ENCODE data around the gene ARHGAP4. TPM values are rescaled to one million over a fixed set of nuclear protein-coding genes. Genes with fewer than 3 reads are reported as not detected.

ARHGAP4 gene
- total RNA-seq, 4 donors from 2014 or later: 2.6 to 10.7 (median 4.4) TPM

DNA sequence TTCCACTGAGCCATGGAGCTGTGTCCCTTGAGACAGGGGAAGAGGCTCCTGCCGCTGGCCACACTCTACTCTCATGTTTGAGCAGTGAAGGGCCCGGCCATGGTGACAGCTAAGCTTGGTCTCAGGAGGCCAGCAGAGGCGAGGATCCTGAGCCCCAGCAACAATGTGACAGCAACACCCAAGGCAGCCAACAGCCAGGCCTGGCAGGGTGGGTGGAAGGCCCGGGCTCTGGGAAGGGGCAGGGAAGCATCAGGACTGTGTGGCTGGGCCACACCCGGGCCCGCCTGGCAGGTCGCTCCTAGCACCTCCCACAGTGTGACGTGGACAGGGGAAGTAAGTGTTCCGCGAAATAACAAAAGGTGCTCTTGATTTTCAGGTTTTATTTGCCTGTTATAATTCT lies 64.9 kb downstream of the ARHGAP4 start:
- Histone ChIP-seq H3K36me3 (no peaks in the 10 kb centered on the region), H3K4me3 (no peak overlapping the region), H3K27me3 (peaks cover 0 to 4% (median 0%) of the 10 kb centered on the region in 3 donors), H3K9me3 (no peaks in the 10 kb centered on the region), H3K27ac (no peak overlapping the region), H3K4me1 (no peaks in the 10 kb centered on the region)
- intact Hi-C loops (cut with DNase I; ENCODE audit: low total_unique reads): no loop called here
- DNase-seq (no peak), ATAC-seq (no peak)
- in situ Hi-C loops (cut with MboI; ENCODE audit: low sequenced_read_pairs in 4 of 4): no loop called here
- TF ChIP-seq, protein P1, sequence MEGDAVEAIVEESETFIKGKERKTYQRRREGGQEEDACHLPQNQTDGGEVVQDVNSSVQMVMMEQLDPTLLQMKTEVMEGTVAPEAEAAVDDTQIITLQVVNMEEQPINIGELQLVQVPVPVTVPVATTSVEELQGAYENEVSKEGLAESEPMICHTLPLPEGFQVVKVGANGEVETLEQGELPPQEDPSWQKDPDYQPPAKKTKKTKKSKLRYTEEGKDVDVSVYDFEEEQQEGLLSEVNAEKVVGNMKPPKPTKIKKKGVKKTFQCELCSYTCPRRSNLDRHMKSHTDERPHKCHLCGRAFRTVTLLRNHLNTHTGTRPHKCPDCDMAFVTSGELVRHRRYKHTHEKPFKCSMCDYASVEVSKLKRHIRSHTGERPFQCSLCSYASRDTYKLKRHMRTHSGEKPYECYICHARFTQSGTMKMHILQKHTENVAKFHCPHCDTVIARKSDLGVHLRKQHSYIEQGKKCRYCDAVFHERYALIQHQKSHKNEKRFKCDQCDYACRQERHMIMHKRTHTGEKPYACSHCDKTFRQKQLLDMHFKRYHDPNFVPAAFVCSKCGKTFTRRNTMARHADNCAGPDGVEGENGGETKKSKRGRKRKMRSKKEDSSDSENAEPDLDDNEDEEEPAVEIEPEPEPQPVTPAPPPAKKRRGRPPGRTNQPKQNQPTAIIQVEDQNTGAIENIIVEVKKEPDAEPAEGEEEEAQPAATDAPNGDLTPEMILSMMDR (IDR thresholded peaks at IDR 0.05 in 4 of 5, conservative IDR thresholded peaks at IDR 0.05 in 1 of 5): no peak
- TF ChIP-seq POLR2A (IDR thresholded peaks at IDR 0.05): no peak

Other genes with a start within 250 kb of the ARHGAP4 start
- 10 to 100 TPM; 40.1 to 78.1 (median 45.0) TPM for gene SLC6A8, start 238.3 kb downstream of the ARHGAP4 start, total RNA-seq
- 10 to 100 TPM; 41.5 to 91.9 (median 48.3) TPM for gene BCAP31, start 201.9 kb downstream of the ARHGAP4 start, total RNA-seq
- 10 to 100 TPM; 19.9 to 54.6 (median 34.5) TPM for gene ABCD1, start 201.4 kb downstream of the ARHGAP4 start, total RNA-seq
- 1 to 10 TPM in 1 of 4 donors, under 1 TPM in 3; 0.10 to 1.1 (median 0.13) TPM for gene PLXNB3, start 162.0 kb downstream of the ARHGAP4 start, total RNA-seq
- 10 to 100 TPM; 30.3 to 39.9 (median 33.8) TPM for gene SRPK3, start 145.2 kb downstream of the ARHGAP4 start, total RNA-seq
- 10 to 100 TPM; 79.8 to 92.7 (median 86.4) TPM for gene IDH3G, start 131.9 kb downstream of the ARHGAP4 start, total RNA-seq
- 100 to 1,000 TPM in 2 of 4 donors, 10 to 100 TPM in 2; 73.9 to 111 (median 93.4) TPM for gene SSR4, start 131.6 kb downstream of the ARHGAP4 start, total RNA-seq
- gene PDZD4, start 95.7 kb downstream of the ARHGAP4 start, total RNA-seq: 1 to 10 TPM in 2 of 4 donors, under 1 TPM in 2; 0.59 to 2.2 (median 1.4) TPM
- gene L1CAM, start 40.1 kb downstream of the ARHGAP4 start, total RNA-seq: under 1 TPM; 0.05 to 0.62 (median 0.48) TPM
- gene AVPR2, start 21.6 kb downstream of the ARHGAP4 start, total RNA-seq: 1 to 10 TPM; 1.5 to 3.8 (median 2.0) TPM
- gene NAA10, start 8.8 kb upstream of the ARHGAP4 start, total RNA-seq: 100 to 1,000 TPM in 2 of 4 donors, 10 to 100 TPM in 2; 76.3 to 175 (median 111) TPM
- gene RENBP, start 18.4 kb upstream of the ARHGAP4 start, total RNA-seq: 1 to 10 TPM; 1.8 to 2.6 (median 2.0) TPM
- gene HCFC1, start 45.6 kb upstream of the ARHGAP4 start, total RNA-seq: 10 to 100 TPM; 15.9 to 56.4 (median 51.8) TPM
- 1 to 10 TPM; 1.3 to 8.6 (median 3.8) TPM for gene TMEM187, start 46.5 kb upstream of the ARHGAP4 start, total RNA-seq
- 100 to 1,000 TPM in 3 of 4 donors, 10 to 100 TPM in 1; 73.9 to 157 (median 115) TPM for gene IRAK1, start 93.6 kb upstream of the ARHGAP4 start, total RNA-seq
- 10 to 100 TPM; 39.0 to 63.2 (median 45.2) TPM for gene MECP2, start 171.5 kb upstream of the ARHGAP4 start, total RNA-seq
- not detected for gene OPN1LW, start 218.0 kb upstream of the ARHGAP4 start, total RNA-seq